NCI-H146 treated with DMSO at 0.1 percent for 48 hours (cell line): ENCODE measurements around the gene WDR12.
"Not testable (repeated sequence)": the region's sequence is repeated elsewhere in the genome, so short reads cannot be mapped to it uniquely, and the experiment has no call there.

Experiments
- DNase-seq: peaks from one replicate; lab custom pipeline; 2025; ENCODE audit not compliant: unreplicated experiment; lab: John Stamatoyannopoulos, UW

Gene WDR12

DNA sequence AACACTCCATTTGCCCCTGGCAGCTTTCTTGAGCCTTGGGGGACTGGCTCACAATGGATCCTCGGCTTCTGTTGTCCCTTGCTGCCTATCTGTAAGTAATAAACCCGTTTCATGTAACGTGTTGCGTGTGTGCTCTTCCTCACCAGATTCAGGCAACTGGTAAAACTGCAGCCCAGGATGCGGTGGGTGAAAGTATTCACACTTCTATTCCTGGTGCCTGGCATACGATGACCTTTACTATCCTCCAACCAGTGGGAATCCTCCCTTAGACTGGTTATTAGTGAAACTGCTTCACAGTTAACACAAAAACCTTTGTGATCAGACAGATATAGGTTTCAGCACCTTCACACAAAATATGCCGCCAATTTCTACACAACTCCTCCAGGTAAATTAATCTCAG lies 26.3 kb downstream of the WDR12 start:
- no peak for DNase-seq

DNA sequence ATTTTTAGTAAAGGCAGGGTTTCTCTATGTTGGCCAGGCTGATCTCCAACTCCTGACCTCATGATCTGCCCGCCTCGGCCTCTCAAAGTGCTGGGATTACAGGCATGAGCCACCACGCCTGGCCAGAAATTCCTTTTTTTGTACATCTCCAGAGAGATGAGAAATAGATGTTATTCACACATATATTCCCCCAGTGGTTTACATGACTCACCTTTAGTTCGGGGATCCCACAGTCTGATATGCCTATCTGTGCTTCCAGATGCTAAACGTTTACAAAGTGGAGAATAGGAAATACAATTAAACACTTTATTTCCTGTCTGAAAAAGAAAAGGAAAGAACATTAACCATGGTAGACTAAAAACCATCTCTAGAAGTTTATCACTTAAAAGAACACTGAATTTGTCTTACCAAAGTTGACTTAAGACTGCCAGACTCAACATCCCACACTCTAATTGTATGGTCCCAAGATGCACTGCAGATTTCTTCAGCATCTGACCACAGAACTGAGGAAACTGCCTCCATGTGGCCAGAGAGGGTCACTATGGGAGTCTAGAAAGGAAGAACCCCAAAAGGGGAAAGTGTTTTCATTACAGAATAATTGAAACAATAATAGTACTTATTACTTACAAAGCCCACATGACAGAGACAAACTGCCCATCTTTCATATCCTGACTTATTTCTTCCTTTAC lies 27.3 kb downstream of the WDR12 start:
- no peak for DNase-seq

DNA sequence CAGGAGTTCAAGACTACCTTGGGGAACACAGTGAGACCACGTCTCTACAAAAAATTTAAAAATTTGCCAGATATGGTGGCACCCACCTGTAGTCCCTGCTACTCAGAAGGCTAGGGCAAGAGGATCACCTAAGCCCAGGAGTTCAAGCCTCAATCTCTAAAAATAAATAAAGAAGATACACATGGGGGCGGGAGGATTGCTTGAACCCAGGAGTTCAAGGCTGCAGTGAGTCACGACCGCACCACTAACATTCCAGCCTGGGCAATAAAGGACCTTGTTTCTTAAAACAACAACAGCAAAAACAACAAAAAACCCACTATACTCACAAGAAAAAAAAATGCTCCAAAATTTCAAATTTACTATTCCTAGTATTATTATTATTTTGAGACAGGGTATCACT lies 29.9 kb downstream of the WDR12 start:
- no peak for DNase-seq

DNA sequence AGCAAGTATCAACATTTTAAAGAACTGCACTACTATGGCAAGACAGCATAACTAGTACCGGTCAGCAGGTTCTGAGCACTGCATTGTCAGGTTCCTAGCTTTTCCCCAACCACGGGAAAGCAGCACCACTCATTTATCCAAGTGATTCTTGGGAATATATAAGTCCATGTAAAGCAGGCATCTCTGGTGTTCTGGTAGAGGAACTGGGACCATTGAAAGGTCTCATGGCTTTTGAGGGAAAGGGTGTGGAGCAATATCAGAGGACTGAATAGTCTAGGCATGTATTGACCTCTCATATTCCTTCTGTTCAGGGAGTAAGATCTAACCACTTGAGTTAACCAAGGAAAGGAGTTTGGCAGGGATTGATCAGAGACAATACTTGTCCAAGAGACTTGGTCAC lies 33.8 kb downstream of the WDR12 start:
- no peak for DNase-seq

DNA sequence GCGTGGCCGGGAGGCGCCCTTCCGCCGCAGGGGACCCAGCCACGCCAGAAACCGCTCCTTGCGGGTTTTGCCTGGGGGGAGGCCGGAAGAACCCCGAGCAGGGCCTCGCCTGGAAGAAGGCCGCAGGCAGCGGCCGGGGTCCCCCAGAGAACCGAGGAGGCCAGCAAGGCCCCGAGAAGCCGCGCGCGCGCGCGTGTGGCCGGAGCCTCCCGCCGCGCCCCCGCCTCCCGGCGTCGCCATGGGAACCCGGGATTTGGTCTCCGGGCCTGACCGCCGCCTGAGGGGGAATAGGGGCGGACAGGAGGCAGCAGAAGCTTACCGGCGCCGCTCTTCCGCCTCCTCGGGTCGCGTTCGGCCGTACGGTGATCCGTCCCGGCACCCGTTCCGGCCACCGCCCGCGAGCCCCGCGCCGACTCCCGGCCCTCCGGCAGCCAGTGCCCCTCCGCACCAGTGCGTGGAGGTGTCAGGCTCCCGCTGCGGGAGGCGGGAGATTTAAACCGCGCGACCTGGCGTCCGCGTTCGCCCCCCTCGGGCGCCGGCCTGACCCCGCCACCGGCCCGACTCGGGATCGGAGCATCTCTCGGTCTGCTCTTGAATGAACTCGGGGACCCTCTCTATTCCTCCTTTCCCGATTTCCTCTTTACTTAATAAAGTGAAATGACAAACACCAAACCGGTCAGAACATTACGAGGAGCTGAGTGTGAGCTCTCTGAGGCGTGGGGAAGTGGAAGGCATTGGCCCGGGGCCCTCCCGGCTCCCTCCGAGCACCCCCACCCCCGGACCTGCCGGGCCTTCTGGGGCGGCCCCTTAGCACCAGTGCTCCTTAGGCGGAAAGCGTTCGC lies 40.0 kb downstream of the WDR12 start, which contains the start of gene ICA1L:
ICA1L (minus strand) TSS at position 467 of the 842 bp plus-strand sequence. CDS start 42,757 bp downstream, outside the sequence.
- peak; percentile 27 for DNase-seq

DNA sequence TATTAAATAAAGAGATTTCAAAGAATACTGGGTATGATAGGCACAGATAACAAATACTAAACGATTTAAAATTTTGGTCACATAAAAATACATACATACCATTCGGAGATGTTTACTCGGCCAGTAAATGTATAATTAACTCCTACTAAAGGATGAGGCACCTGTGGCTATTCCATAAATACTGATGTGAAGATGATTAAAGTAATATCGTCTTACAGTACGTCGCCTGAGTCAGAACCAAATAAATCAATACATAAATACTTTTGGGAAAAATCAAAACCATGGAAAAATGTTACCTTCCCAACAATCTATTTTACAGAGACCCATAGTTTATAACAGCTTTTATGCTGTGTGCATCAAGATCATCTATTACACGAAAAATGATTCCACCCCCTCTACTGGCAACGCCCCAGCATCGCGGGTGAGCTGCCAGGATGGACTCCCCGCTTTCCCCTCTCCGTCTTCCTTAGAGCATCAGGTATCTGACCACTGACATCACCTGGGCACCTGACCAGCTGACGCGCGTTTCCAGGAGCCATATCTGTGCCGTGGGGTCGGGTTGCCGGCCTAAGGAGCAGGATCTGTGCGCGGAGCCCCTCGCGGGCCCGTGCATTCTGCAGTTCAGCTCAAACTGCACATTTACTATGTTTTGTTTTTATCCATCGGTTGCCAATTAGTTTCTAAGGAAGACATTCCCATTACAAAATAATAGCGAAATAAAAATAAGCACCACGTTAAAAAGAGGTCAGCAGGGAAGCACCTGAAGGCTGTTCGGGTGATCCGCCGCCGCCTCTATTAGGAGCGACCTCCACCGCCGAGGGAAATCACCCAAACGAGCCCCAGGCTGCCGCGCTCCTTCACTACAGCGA lies 40.8 kb downstream of the WDR12 start:
- peak; percentile 87 for DNase-seq

DNA sequence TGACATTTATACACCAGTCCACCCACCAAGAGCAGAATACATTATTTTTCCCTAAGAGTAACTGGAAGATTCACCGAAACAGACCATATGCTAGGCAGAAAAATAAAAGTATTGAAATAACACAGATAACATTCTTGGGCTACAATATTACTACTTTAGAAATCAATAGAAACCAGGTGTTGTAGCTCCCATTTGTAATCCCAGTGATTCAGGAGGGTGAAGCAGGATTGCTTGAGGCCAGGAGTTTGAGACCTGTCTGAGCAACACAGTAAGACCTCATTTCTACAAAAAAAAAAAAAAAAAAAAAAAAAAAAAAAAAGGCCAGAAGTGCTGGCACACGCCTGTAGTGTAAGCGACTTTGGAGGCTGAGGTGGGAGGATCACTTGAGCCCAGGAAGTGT lies 49.5 kb downstream of the WDR12 start:
- DNase-seq, result no peak

DNA sequence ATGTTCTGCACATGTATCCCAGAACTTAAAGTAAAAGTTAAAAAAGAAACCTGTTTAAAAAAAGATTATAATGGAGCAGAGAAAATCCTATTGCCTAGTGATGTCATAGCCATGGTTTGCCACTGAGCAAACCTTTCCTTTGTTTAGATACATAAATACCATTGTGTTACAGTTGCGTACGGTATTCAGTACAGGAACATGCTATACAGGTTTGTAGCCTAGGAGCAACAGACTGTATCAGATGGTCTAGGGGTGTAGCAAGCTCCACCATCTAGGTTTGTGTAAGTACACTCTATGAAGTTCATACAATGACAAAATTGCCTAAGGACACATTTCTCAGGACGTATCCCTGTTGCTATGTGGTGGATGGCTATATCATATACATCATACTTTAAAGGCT lies 52.9 kb downstream of the WDR12 start:
- DNase-seq, result no peak

DNA sequence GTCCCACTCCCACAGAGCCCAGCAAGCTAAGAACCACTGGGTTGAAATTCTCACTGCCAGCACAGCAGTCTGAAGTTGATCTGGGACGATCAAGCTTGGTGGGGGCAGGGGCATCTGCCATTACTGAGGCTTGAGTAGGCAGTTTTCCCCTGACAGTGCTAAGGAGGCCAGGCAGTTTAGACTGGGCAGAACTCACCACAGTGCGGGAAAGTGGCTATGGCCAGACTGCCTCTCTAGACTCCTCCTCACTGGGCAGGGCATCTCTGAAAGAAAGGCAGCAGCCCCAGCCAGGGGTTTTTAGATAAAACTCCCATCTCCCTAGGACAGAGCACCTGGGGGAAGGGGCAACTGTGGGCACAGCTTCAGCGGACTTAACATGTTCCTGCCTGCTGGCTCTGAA lies 62.1 kb downstream of the WDR12 start:
- DNase-seq, result not testable (repeated sequence)

DNA sequence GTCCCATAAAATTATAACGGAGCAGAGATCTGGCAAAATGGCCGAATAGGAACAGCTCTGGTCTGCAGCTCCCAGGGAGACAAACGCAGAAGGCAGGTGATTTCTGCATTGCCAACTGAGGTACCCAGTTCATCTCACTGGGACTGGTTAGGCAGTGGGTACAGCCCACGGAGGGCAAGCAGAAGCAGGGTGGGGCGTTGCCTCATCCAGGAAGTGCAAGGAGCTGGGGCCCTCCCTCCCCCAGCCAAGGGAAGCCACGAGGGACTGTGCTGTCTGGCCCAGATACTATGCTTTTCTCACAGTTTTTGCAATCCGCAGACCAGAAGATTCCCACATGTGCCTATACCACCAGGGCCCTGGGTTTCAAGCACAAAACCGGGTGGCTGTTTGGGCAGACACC lies 62.7 kb downstream of the WDR12 start:
- DNase-seq, result no peak

DNA sequence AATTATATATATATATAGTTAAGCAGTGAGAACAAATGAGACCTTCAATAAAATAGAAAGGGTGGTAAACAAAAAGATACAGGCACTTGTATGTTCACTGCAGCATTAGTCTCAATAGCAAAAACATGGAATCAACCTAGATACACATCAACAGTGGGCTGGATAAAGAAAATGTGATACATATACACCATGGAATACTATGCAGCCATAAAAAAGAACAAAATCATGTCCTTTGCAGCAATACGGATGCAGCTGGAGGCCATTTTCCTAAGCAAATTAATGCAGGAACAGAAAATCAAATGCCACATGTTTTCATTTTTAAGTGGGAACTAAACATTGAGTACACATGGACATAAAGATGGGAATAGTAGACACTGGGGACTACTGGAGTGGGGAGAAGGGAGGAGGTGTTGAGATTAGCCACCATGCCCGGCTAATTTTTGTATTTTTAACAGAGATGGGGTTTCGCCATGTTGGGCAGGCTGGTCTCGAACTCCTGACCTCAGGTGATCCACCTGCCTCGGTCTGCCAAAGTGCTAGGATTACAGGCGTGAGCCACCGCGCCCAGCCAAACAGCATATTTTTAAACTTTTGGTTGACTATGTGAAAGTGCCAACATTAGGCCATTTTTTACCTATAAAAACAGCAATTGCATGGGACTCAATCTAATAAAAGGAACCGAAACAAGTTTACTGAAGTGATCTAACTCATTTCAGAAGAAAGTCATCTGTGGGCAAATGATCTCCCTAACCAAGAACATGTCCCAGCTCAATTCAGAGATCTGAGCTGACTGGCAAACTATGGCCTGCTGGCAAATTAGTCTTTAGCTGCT lies 63.6 kb downstream of the WDR12 start:
- no peak for DNase-seq

DNA sequence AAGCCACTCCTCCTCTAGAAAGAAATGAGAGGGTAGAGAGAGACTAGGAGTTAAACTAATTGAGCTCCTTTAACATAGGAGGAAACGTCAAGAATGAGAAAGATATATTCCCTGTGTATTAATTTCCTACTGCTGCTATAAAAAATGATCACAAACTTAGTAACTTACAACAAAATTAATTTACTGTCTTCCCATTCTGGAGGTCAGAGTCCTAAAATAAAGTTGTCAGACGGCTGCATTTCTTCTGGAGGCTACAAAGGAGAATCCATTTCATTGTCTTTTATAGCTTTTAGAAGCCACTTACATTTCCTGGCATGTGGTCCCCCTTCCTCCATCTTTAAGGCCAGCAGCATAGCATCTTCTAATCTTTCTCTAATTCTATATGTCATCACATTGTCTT lies 66.8 kb downstream of the WDR12 start:
- DNase-seq, result no peak

DNA sequence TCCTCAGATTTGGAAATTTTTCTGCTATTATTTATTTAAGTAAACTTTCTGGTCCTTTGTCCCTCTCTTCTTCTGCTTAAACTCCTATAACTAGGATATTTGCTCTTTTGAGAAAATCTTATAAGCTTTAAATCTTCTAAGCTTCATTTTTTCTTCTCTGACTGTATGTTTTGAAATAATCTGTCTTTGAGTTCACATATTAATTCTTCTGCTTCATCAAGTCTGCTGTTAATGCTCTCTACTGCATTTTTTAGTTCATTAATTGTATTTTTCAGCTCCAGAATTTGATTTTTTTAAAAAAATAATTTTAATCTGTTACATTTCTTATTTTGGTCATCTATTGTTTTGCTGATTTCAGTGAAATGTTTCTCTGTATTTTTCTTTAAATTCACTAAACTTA lies 68.8 kb downstream of the WDR12 start:
- DNase-seq, result no peak

DNA sequence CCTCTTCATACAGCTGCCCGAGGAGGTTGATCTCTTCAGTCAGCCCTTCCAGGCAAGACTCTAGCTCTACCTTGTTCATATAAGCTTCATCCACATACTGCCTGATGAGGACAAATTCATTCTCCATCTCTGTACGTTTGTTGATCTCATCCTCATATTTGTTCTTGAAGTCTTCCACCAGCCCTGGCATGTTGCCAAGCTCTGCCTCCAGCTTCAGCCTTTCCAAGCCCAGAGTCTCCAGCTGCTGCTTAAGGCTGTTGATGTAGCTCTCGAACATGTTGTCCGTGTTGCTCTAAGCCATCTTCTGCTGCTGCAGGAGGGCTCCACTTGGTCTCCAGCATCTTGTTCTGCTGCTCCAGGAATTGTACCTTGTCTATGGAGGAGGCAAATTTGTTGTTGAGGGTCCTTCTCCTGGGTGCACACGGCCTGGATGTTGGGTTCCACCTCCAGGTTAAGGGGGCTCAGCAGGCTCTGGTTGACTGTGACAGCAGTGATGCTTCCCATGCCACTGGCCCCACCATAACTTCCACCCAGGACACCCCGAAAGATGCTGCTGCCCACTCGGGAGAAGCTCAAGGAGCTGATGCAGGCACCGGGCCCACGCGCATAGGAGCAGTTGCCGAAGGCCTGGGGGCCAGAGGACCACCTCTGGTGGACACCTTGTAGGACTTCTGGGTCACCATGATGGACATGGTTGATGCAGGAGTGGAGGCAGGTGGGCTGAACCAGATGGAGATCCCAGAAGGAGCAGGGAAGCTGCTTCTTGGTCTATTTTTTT lies 70.2 kb downstream of the WDR12 start:
- no peak for DNase-seq

DNA sequence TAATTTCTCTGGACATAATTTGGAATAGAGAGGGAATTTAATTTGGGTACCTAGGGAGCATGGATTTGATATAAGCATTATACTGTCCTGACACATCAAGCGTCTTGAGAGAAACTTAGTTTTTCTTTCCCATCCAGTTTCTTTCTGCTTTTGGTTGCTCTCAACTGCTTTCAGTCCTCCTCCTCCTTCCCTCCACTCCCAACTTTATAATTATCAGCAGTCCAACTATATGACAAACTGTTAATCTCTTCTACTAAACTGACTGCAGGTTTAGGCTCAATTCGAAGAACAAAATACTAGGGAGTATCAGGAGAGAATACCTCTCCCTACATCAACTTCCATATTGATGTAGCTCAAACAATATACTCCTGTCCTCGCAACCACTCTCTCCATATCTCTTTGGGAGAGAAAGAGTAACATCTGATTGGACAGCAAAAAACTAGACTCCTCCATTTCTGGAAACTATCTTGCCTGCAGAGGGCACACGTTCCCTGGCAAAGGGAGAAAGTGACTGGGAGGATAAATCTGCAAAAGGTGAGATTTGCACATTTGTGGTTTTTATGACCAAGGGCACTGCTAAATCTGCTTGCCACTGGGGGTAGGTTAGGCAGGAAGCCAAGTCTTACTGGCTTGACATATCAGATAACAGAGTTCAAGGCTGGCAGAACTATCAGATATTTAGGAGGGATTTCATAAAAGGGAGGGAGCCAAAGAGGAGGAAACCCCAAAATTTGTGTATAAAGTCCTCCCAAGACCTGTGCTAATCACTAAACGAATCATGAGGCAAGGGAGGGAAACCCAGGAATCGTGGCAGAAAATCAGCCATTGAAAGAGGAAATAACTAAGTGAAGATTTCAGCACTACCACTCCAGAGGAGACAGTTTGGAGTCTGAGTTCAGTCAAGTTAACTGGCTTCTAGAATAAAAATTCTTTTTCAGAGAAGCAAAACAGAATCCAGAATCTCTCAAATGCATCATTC lies 79.9 kb downstream of the WDR12 start:
- peak; percentile 26 for DNase-seq

DNA sequence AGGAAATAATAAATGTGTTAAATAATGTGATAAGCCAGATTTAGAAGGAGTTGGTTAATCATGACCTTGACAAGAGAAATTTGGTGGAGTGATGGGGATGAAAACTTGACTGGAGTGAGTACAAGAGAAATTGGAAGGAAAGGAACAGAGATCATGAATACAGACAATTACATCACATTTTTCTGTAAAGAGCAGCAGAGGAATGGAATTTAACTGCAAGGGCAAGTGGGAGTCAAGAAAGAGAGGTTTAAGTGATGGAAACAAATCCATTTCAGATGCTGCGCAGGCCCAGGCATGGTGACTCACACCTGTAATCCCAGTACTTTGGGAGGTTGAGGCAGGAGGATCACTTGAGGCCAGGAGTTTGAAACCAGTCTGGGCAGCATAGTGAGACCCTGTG lies 86.6 kb downstream of the WDR12 start:
- DNase-seq, result no peak
